NB4 (cell line): ENCODE measurements around the gene FMNL3.

ENCODE experiments used
- CTCF ChIP-seq: IDR thresholded peaks from one replicate; pipeline ENCODE4 v1.5.1; 2012; ENCODE audit warnings: low read depth, low read length
- MAX ChIP-seq: IDR thresholded peaks from 2 replicates; pipeline ENCODE4 v1.6.1; 2011; ENCODE audit warnings: low read depth, low read length
- MYC ChIP-seq: IDR thresholded peaks from 2 replicates; pipeline ENCODE4 v1.6.1; 2011; ENCODE audit warnings: low read depth, low read length
- POLR2A ChIP-seq: IDR thresholded peaks from 2 replicates; pipeline ENCODE4 v1.6.1; 2011; ENCODE audit warnings: mild to moderate bottlenecking; ENCODE audit not compliant: insufficient read length; ENCODE audit errors: extremely low read depth

- TF ChIP-seq CTCF (no peak), POLR2A (no peak), MAX (no peak), MYC (no peak)
These were observed 60.8 kb downstream of the FMNL3 start for GRCh38 chr12:49646331-49646830.
